UCSD-AML1 (cell line): Measurements from ENCODE around the gene PGA4.
A peak's percentile ranks its signal among the peaks of the same experiment; 100 is the strongest.
"Not testable (repeated sequence)": the region's sequence is repeated elsewhere in the genome, so short reads cannot be mapped to it uniquely, and the experiment has no call there.

Experiments
- DNase-seq: peaks from one replicate; lab custom pipeline; 2025; ENCODE audit not compliant: unreplicated experiment; lab: John Stamatoyannopoulos, UW

Gene PGA4

GRCh38 chr11:61222047-61222446, at the start of gene PGA4:
Gene PGA4, plus strand, starts transcription at chr11:61222347. Its CDS starts 54 bp downstream, at chr11:61222401.
- DNase-seq, result not testable (repeated sequence)

GRCh38 chr11:61172356-61172755, 49.8 kb upstream of the PGA4 start:
- DNase-seq, result no peak

- no peak for DNase-seq
Observed at GRCh38 chr11:61172888-61173287, 49.3 kb upstream of the PGA4 start.

- no peak for DNase-seq
Observed at GRCh38 chr11:61173456-61173855, 48.7 kb upstream of the PGA4 start.

- no peak for DNase-seq
Observed at GRCh38 chr11:61174273-61174672, 47.9 kb upstream of the PGA4 start.

GRCh38 chr11:61174949-61175348, 47.2 kb upstream of the PGA4 start:
- DNase-seq, result no peak

GRCh38 chr11:61176446-61176845, 45.7 kb upstream of the PGA4 start:
- no peak for DNase-seq

- not testable (repeated sequence) for DNase-seq
Observed at GRCh38 chr11:61180205-61180604, 41.9 kb upstream of the PGA4 start.

GRCh38 chr11:61181489-61181888, 40.7 kb upstream of the PGA4 start:
- DNase-seq, result no peak

GRCh38 chr11:61183645-61184044, 38.5 kb upstream of the PGA4 start:
- no peak for DNase-seq

GRCh38 chr11:61186504-61186903, 35.6 kb upstream of the PGA4 start:
- no peak for DNase-seq

- peak; percentile 60 for DNase-seq
Observed at GRCh38 chr11:61187505-61188130, 34.5 kb upstream of the PGA4 start.

- DNase-seq, result no peak
Observed at GRCh38 chr11:61189933-61190332, 32.2 kb upstream of the PGA4 start.

GRCh38 chr11:61193596-61193995, 28.6 kb upstream of the PGA4 start:
- DNase-seq, result no peak

GRCh38 chr11:61194169-61194671, 27.9 kb upstream of the PGA4 start:
- DNase-seq, result no peak

- no peak for DNase-seq
Observed at GRCh38 chr11:61194981-61195695, 27.0 kb upstream of the PGA4 start.

- DNase-seq, result no peak
Observed at GRCh38 chr11:61195719-61196118, 26.4 kb upstream of the PGA4 start.

- no peak for DNase-seq
Observed at GRCh38 chr11:61198361-61198760, 23.8 kb upstream of the PGA4 start.

- no peak for DNase-seq
Observed at GRCh38 chr11:61198948-61199523, 23.1 kb upstream of the PGA4 start.

- DNase-seq, result no peak
Observed at GRCh38 chr11:61201476-61201875, 20.7 kb upstream of the PGA4 start.

- not testable (repeated sequence) for DNase-seq
Observed at GRCh38 chr11:61202950-61203746, 19.0 kb upstream of the PGA4 start, which contains the start of gene PGA3. Gene PGA3, plus strand, starts transcription at chr11:61203515. Its CDS starts 50 bp downstream, at chr11:61203565.
